Stimulated activated naive CD4-positive, alpha-beta T cell (primary cell): ENCODE data around the gene ENO1.
"Not testable (repeated sequence)": the region's sequence is repeated elsewhere in the genome, so short reads cannot be mapped to it uniquely, and the experiment has no call there.

ENCODE experiments used
- DNase-seq, 6 experiments: peaks; one replicate each; lab custom pipeline; 2025; lab: John Stamatoyannopoulos, UW

ENO1 gene

GRCh38 chr1:8845104-8846097, 33.1 kb downstream of the ENO1 start:
- DNase-seq = no peak

DNA sequence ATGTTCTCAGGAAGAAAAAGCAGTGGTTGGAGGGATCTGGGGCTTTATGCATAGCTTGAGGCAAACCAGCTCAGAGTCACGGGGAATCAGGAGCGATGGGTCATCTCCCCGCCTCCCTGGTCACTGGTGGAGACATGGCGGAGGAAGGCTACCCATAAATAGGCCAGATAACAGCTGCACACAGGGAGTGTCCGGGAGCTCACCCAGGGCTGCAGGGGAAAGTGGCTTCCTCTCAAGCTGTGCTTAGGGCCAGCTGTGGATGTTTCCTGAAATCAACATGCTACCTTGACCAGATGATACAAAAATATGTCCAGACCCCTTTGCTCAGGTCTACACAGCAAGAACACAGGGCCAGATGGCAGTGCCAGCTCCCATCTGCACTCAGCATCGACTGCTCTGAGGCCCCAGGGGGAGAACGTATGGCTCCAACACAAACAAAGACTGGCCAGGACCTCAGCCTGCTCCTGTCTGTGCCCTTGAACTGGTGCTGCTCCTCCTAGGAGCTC, 33.9 kb downstream of the ENO1 start:
- DNase-seq = no peak

DNA sequence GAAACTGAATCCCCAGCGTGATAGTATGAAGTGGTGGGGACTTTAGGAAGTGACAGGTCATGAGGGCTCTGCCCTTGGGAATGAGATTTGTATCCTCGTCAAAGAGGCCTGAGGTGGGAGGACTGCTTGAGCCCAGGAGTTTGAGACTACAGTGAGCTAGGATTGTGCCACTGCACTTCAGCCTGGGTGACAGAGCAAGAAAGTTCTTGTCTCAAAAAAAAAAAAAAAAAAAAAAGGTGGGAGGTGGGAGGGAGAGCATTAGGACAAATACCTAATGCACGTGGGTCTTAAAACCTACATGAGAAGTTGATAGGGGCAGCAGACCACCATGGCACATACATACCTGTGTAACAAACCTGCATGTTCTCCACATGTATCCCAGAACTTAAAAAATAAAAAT, 37.1 kb downstream of the ENO1 start:
- no peak for DNase-seq

GRCh38 chr1:8839990-8840389, 38.5 kb downstream of the ENO1 start:
- no peak for DNase-seq

DNA sequence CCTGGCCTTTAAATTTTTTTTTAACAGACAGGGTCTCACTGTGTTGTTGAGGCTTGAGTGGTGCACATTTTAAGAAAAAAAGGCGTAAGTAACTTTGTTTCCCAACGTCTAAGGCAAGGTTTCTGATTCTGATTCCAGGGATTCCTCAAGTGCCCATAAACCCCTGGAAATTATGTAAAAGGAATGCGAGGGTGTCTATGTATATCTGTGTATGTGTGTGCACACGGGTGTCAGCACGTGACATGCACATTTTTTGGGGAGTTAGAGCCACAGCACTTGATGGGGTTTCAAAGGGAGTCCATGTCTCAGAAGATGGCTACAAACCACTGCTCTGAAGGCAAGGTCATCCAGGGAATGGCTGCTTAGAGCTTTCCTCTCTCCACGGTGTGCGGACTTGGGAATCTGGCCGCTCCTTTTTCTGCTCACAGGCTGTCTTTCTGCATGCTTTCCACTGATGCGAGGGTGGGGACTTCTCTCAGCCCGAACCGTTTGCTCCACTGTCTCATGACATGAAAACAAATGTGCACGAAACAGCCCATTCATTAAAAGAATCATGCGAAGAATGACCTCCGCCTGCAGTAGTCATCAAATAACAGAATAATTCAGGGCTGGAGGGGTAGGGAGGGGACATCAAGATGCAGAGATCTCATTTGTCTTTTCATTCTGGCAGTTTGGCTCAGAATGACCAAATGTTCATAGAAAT, 42.4 kb downstream of the ENO1 start:
- no peak for DNase-seq

GRCh38 chr1:8831340-8831739, 47.1 kb downstream of the ENO1 start:
- DNase-seq = no peak

DNA sequence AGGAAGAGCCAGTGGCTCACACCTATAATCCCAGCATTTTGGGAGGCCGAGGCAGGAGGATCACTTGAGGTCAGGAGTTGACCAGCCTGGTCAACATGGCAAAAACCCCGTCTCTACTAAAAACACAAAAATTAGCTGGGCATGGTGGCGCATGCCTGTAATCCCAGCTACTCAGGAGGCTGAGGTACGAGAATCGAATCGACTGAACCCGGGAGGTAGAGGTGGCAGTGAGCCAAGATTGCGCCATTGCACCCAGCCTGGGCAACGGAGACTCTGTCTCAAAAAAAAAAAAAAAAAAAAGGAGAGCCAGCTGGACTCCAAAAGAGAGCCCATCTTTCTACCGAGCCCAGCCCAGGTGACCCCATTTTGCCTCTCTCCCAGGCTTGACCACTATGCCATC, 47.8 kb downstream of the ENO1 start:
- DNase-seq = not testable (repeated sequence)

GRCh38 chr1:8825985-8826481, 52.5 kb downstream of the ENO1 start:
- no peak for DNase-seq

DNA sequence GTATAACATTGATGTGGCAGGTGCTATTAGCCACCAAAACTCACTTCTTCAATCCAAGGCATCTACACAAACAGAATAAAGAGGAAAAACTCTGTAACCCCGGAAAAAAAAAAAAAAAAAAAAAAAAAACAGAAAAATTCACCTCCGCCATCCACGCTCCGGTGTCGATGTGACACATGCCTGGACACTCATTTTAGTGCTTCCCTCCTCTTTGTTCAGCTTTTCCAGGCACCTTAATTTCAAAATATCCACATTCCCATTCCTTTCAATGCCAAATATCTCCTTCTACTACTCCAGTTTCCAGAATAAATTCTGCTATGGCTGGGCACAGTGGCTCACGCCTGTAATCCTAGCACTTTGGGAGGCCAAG, 55.2 kb downstream of the ENO1 start:
- DNase-seq = no peak

DNA sequence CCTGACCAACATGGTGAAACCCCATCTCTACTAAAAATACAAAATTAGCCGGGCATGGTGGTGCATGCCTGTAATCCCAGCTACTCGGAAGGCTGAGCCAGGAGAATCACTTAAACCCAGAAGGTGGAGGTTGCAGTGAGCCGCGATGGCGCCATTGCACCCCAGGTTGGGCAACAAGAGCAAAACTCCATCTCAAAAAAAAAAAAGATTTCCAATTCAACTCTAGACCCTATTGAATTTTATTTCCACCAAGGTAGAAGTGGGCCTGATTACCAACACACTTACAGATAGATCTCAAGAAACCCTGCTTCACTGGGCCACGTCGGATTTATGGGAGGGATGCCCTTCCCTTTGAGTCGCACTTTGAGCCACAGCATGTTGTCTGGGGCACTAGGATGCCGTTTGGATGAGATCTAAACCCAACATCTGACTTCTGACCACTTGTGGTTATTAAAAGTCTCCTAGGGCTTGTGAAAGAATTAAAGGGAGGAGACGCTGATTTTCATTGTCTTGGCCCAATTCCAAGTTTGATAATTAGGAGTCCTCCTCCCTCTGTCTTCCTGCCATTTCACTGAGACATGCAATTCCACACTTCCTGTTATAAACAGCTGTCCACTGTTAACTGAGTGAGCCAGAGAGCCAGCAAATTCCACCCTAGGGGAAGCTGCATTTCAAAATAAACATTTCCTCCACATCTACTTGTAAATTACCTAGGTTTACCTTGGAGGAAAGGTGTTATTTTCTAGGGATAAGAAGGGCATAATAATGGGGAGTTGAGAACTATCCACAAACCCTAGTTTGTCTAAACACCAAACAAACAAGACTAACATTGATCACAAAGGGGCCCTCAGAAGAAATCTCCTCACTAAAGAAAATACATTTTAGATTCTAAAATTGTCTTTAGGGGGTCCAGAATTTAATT, 55.9 kb downstream of the ENO1 start:
- DNase-seq = no peak

DNA sequence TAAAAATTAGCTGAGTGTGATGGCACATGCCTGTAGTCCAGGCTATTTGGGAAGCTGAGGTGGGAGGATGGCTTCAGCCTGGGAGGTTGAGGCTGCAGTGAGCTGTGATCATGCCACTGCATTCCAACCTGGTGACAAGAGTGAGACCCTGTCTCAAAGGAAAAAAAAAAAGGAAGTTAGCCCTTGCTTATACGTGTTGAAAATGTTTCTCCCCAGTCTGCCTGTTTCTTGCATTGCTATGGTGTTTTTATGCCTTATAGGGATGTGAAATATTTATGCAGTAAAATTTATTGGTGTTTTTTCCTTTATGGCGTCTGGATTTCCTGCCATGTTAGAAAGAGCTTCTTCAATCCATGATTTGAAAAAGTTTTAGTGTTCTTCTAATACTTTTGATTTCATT, 57.4 kb downstream of the ENO1 start:
- no peak for DNase-seq

- not testable (repeated sequence) for DNase-seq
Observed at GRCh38 chr1:8818789-8819188, 59.7 kb downstream of the ENO1 start.

DNA sequence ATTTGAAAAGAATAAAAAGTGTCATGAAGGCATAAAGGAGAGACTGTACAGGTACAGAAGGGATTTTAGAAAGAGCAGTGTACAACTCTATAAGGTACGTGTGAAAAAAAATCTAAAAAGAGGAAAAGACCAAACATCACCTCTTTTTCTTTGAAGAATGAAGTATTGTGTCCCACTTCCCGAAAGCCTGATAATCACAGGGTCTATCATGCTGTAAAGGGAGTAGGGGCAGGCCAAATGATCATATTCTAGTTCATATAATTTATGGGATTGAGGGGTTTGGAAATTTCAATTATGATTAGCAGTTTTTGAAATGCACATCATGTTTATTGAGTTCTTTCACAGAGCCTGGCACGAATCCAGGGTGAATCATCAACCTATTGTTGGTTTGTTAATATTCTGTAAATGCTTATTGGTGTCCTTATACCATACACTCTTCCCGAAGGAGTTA, 60.1 kb downstream of the ENO1 start:
- DNase-seq = peak in 1 of 6 experiments; percentile 2

GRCh38 chr1:8817412-8818324, 60.8 kb downstream of the ENO1 start, which contains the start of gene RERE:
Gene RERE, minus strand, starts transcription at chr1:8817640.
- DNase-seq = peak; percentile 91 to 97 (median 95)

DNA sequence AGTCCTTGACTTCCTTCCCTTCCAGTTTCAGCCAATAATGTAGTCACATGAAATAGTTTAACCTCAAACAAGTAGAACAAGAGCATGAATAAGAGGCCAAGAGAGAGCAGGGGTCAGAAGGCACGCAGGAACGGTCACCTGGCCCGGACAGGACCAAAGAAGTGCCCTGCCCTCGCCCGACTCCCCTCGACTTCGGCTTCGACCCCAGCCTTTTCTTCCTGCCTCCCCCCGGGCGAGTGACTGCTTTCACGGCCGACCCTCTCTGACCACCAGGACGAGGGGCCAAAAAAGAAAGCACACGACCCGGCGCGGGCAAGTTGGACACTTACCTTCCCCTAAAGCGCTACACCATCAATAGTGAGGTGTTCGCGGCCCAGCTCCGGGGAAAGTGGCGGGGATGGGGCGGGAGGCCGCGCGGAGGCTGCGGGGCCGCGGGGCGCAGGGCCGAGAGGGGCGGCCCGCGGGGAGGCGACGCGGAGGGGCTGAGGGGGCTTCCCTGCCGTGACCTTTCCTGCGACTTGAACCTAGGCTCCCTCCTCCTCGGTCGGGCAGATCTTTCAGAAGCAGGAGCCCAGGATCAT, 61.6 kb downstream of the ENO1 start:
- DNase-seq = peak in 3 of 6 experiments; percentile 13 to 38 (median 24)

DNA sequence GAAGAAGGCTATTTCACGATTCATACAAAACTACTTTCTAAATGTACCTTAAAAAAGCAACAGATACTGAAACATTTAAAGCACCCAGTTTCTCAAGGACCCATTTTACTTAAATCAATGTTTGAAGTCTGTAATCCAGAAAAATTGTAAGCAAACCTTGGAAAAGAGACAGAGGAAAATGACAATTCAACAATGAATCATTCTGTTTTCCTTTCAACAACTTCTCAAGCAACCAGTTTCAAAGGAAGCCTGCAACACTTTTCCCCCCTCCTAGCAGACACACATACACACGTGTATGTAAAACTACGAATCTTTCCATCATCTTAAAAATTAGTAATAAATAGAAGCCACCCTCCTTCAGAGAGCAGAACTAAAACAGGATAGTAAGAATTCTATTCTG, 62.2 kb downstream of the ENO1 start:
- peak in 1 of 6 experiments; percentile 29 for DNase-seq

GRCh38 chr1:8815582-8816151, 62.8 kb downstream of the ENO1 start:
- DNase-seq = peak in 2 of 6 experiments; percentile 8 to 25

- DNase-seq = no peak
Observed at GRCh38 chr1:8814865-8815264, 63.6 kb downstream of the ENO1 start.

DNA sequence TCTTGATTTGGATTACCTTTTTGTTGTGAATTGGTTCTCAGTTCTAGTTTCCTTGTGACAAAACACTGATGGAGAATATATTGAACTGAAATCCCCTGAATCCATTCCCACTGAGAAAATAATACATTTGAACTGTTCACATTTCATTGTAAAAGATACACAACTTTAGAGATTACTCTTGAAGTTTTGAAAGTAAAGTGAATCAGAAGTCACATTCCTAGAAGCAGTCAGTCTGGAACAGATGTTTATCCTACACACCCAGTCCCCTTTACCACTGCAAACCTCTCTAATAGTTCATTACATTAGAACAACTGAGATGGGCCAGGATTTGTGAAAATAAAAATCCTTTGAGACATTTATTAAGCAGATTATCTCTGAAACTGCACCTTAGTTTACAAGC, 64.5 kb downstream of the ENO1 start:
- no peak for DNase-seq
